ENCODE measurements around the gene PDE4C.

The PDE4C gene

GRCh38 chr19:18197941-18198340 lies 28.3 kb downstream of the PDE4C start:
- Histone ChIP-seq H3K9ac (ENCODE audit: low read depth in 1 of 2, low read length in 2 of 2) (no peak overlapping the region), H3K27me3 (ENCODE audit: control insufficient read depth in 2 of 2, insufficient read depth in 2 of 2, low read length in 2 of 2) (no peaks in the 10 kb centered on the region), H3K27ac (ENCODE audit: low read depth in 2 of 2, low read length in 2 of 2) (no peak overlapping the region), H3K4me1 (ENCODE audit: control insufficient read depth in 2 of 2, insufficient read depth in 2 of 2, low read length in 2 of 2) (peaks cover 16 to 18% of the 10 kb centered on the region in 2 donors), H3K4me3 (ENCODE audit: low read length in 2 of 2) (no peak overlapping the region), H3K36me3 (ENCODE audit: control insufficient read depth in 2 of 2, insufficient read depth in 2 of 2, low read length in 2 of 2) (peaks cover 15 to 23% of the 10 kb centered on the region in 2 donors), H3K9me3 (ENCODE audit: control insufficient read depth in 2 of 2, low read length in 2 of 2) (no peaks in the 10 kb centered on the region)

GRCh38 chr19:18197306-18197705 lies 28.9 kb downstream of the PDE4C start:
- Histone ChIP-seq H3K27ac (ENCODE audit: low read depth in 2 of 2, low read length in 2 of 2) (no peak overlapping the region), H3K27me3 (ENCODE audit: control insufficient read depth in 2 of 2, insufficient read depth in 2 of 2, low read length in 2 of 2) (no peaks in the 10 kb centered on the region), H3K9me3 (ENCODE audit: control insufficient read depth in 2 of 2, low read length in 2 of 2) (no peaks in the 10 kb centered on the region), H3K36me3 (ENCODE audit: control insufficient read depth in 2 of 2, insufficient read depth in 2 of 2, low read length in 2 of 2) (peaks cover 15 to 23% of the 10 kb centered on the region in 2 donors), H3K9ac (ENCODE audit: low read depth in 1 of 2, low read length in 2 of 2) (no peak overlapping the region), H3K4me1 (ENCODE audit: control insufficient read depth in 2 of 2, insufficient read depth in 2 of 2, low read length in 2 of 2) (peaks cover 11 to 13% of the 10 kb centered on the region in 2 donors), H3K4me3 (ENCODE audit: low read length in 2 of 2) (no peak overlapping the region)

DNA sequence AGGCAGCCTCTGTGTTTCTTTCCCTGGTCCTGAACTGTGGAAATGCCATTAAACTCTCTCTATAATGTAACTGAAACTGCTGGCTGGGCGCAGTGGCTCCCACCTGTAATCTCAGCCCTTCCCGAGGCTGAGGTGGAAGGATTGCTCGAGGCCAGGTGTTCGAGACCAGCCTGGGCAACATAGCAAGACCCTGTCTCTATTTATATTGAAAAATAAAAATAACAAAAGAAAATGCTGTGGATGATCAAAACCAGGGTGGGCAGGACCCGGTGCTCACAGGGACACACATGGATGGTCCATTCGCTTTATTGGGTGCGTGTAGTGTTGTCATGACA lies 29.8 kb downstream of the PDE4C start:
- no peaks in the 10 kb centered on the region for H3K27me3 ChIP-seq (ENCODE audit: control insufficient read depth in 2 of 2, insufficient read depth in 2 of 2, low read length in 2 of 2)
- no peak overlapping the region for H3K9ac ChIP-seq (ENCODE audit: low read depth in 1 of 2, low read length in 2 of 2)
- no peak overlapping the region for H3K4me3 ChIP-seq (ENCODE audit: low read length in 2 of 2)
- no peak overlapping the region for H3K27ac ChIP-seq (ENCODE audit: low read depth in 2 of 2, low read length in 2 of 2)
- H3K9me3 ChIP-seq (ENCODE audit: control insufficient read depth in 2 of 2, low read length in 2 of 2), result no peaks in the 10 kb centered on the region
- H3K36me3 ChIP-seq (ENCODE audit: control insufficient read depth in 2 of 2, insufficient read depth in 2 of 2, low read length in 2 of 2), result peaks cover 15 to 23% of the 10 kb centered on the region in 2 donors
- peaks cover 13% of the 10 kb centered on the region in 2 donors for H3K4me1 ChIP-seq (ENCODE audit: control insufficient read depth in 2 of 2, insufficient read depth in 2 of 2, low read length in 2 of 2)

DNA sequence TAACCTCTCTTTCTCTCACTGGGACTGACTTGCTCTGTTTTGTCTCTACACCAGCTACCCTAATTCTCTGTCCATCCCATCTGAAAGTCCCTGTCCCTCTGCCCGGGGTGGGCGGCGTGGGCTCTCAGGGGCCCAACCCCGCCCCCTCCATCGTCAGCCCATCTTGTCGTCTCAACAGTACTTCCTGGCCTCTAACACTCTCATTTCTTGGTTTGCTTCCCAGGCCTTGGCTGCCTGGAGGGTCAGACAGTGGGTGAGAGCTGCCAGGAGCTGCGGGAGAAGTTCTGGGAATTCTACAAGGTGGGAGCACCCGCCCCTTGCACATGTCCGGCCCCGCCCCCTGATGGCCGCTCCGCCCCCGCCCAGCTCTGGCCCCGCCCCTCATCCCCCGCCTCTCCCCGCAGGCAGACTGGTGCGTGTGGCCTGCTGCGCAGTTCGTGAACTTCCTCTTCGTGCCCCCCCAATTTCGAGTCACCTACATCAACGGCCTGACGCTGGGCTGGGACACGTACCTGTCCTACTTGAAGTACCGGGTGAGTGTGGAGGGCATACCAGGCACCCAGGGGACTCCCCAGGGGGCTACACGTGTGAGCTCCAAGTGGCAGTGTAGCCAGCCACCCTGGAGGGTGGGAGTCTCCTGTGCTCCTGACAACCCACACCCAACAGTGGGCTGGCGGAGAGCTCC lies 31.5 kb downstream of the PDE4C start:
- Histone ChIP-seq H3K9me3 (ENCODE audit: control insufficient read depth in 2 of 2, low read length in 2 of 2) (no peaks in the 10 kb centered on the region), H3K27me3 (ENCODE audit: control insufficient read depth in 2 of 2, insufficient read depth in 2 of 2, low read length in 2 of 2) (no peaks in the 10 kb centered on the region), H3K27ac (ENCODE audit: low read depth in 2 of 2, low read length in 2 of 2) (no peak overlapping the region), H3K4me3 (ENCODE audit: low read length in 2 of 2) (peak overlapping the region in 1 of 2 donors; percentile 71), H3K4me1 (ENCODE audit: control insufficient read depth in 2 of 2, insufficient read depth in 2 of 2, low read length in 2 of 2) (peaks cover 13 to 14% of the 10 kb centered on the region in 2 donors), H3K36me3 (ENCODE audit: control insufficient read depth in 2 of 2, insufficient read depth in 2 of 2, low read length in 2 of 2) (peaks cover 15 to 20% of the 10 kb centered on the region in 2 donors), H3K9ac (ENCODE audit: low read depth in 1 of 2, low read length in 2 of 2) (no peak overlapping the region)

DNA sequence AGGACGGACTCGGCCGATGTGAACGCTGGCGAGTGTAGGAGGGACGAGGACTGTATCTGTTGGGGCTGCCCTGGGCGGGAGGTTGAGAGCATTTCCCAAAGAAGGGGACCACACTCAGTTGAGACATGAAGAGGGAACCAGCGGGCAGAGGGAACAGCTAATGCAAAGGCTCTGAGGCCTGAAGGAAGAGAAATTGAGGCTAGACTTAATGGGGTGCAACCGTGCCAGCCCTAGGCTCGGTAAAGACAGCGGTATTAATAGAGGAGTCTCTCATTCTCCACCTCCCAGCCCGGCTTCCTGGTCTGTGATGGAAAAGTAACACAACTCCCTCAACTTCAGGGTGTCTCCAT lies 32.1 kb downstream of the PDE4C start:
- peak overlapping the region in 1 of 2 donors; percentile 71 for H3K4me3 ChIP-seq (ENCODE audit: low read length in 2 of 2)
- peaks cover 13 to 14% of the 10 kb centered on the region in 2 donors for H3K4me1 ChIP-seq (ENCODE audit: control insufficient read depth in 2 of 2, insufficient read depth in 2 of 2, low read length in 2 of 2)
- no peaks in the 10 kb centered on the region for H3K9me3 ChIP-seq (ENCODE audit: control insufficient read depth in 2 of 2, low read length in 2 of 2)
- peak overlapping the region in 1 of 2 donors; percentile 84 for H3K9ac ChIP-seq (ENCODE audit: low read depth in 1 of 2, low read length in 2 of 2)
- no peak overlapping the region for H3K27ac ChIP-seq (ENCODE audit: low read depth in 2 of 2, low read length in 2 of 2)
- H3K27me3 ChIP-seq (ENCODE audit: control insufficient read depth in 2 of 2, insufficient read depth in 2 of 2, low read length in 2 of 2), result no peaks in the 10 kb centered on the region
- peaks cover 15 to 20% of the 10 kb centered on the region in 2 donors for H3K36me3 ChIP-seq (ENCODE audit: control insufficient read depth in 2 of 2, insufficient read depth in 2 of 2, low read length in 2 of 2)

- Histone ChIP-seq H3K4me1 (ENCODE audit: control insufficient read depth in 2 of 2, insufficient read depth in 2 of 2, low read length in 2 of 2) (peaks cover 13 to 14% of the 10 kb centered on the region in 2 donors), H3K27me3 (ENCODE audit: control insufficient read depth in 2 of 2, insufficient read depth in 2 of 2, low read length in 2 of 2) (no peaks in the 10 kb centered on the region), H3K4me3 (ENCODE audit: low read length in 2 of 2) (peak overlapping the region; percentile 71 to 72), H3K9ac (ENCODE audit: low read depth in 1 of 2, low read length in 2 of 2) (peak overlapping the region; percentile 48 to 84), H3K9me3 (ENCODE audit: control insufficient read depth in 2 of 2, low read length in 2 of 2) (no peaks in the 10 kb centered on the region), H3K36me3 (ENCODE audit: control insufficient read depth in 2 of 2, insufficient read depth in 2 of 2, low read length in 2 of 2) (peaks cover 14 to 18% of the 10 kb centered on the region in 2 donors), H3K27ac (ENCODE audit: low read depth in 2 of 2, low read length in 2 of 2) (peak overlapping the region; percentile 71 to 87)
Observed at GRCh38 chr19:18193388-18194180, 32.7 kb downstream of the PDE4C start.

DNA sequence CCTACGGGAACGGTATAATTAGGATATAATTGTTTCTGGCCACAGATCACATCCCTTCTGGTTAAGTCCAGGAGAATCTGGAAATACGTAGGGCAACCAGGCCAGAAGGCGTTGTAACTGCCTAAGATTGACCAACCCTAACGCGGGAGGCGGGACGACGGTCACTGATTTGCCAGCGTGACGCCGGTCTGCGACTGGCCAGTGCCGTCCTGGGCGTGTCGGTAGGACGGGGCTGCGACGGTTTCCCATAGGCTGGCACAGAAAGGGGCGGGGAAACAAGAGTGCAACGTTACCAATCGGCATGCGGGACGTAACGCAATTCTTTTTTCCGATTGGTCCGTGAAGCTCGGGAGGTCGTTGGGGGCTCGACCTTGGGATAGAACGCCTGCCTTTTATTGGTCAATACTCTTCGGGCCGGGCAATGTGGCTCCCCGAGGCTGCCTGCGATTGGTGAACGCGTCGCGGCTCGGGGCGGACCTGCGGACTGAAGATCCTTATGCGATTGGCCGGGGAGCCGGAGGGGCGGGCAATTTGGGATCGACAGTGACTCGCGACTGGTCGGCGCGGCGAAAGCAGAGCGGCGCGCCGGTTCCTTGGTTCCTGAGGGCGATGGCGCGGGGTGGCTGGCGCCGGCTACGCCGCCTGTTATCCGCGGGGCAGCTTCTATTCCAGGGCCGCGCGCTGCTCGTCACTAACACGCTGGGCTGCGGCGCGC lies 33.4 kb downstream of the PDE4C start, which contains the start of gene MPV17L2:
Gene MPV17L2, plus strand, starts transcription at position 546 of the 715 bp plus-strand sequence. Its CDS starts 64 bp downstream, at position 610.
- Histone ChIP-seq H3K27me3 (ENCODE audit: control insufficient read depth in 2 of 2, insufficient read depth in 2 of 2, low read length in 2 of 2) (no peaks in the 10 kb centered on the region), H3K4me3 (ENCODE audit: low read length in 2 of 2) (peak within 1 kb of the TSS; percentile 72 to 88), H3K27ac (ENCODE audit: low read depth in 2 of 2, low read length in 2 of 2) (peak within 1 kb of the TSS; percentile 89 to 94), H3K4me1 (ENCODE audit: control insufficient read depth in 2 of 2, insufficient read depth in 2 of 2, low read length in 2 of 2) (peaks cover 13 to 14% of the 10 kb centered on the region in 2 donors), H3K9me3 (ENCODE audit: control insufficient read depth in 2 of 2, low read length in 2 of 2) (no peaks in the 10 kb centered on the region), H3K9ac (ENCODE audit: low read depth in 1 of 2, low read length in 2 of 2) (peak within 1 kb of the TSS; percentile 84 to 87), H3K36me3 (ENCODE audit: control insufficient read depth in 2 of 2, insufficient read depth in 2 of 2, low read length in 2 of 2) (peaks cover 6 to 11% of the 10 kb centered on the region in 2 donors)

- peaks cover 13 to 14% of the 10 kb centered on the region in 2 donors for H3K4me1 ChIP-seq (ENCODE audit: control insufficient read depth in 2 of 2, insufficient read depth in 2 of 2, low read length in 2 of 2)
- H3K9ac ChIP-seq (ENCODE audit: low read depth in 1 of 2, low read length in 2 of 2), result peak overlapping the region; percentile 63 to 81
- no peaks in the 10 kb centered on the region for H3K9me3 ChIP-seq (ENCODE audit: control insufficient read depth in 2 of 2, low read length in 2 of 2)
- H3K27ac ChIP-seq (ENCODE audit: low read depth in 2 of 2, low read length in 2 of 2), result peak overlapping the region; percentile 89 to 94
- no peaks in the 10 kb centered on the region for H3K27me3 ChIP-seq (ENCODE audit: control insufficient read depth in 2 of 2, insufficient read depth in 2 of 2, low read length in 2 of 2)
- peak overlapping the region; percentile 67 to 88 for H3K4me3 ChIP-seq (ENCODE audit: low read length in 2 of 2)
- H3K36me3 ChIP-seq (ENCODE audit: control insufficient read depth in 2 of 2, insufficient read depth in 2 of 2, low read length in 2 of 2), result peaks cover 2 to 7% of the 10 kb centered on the region in 2 donors
Observed at GRCh38 chr19:18191640-18192062, 34.6 kb downstream of the PDE4C start.

- no peaks in the 10 kb centered on the region for H3K36me3 ChIP-seq (ENCODE audit: control insufficient read depth in 2 of 2, insufficient read depth in 2 of 2, low read length in 2 of 2)
- peaks cover 13 to 14% of the 10 kb centered on the region in 2 donors for H3K4me1 ChIP-seq (ENCODE audit: control insufficient read depth in 2 of 2, insufficient read depth in 2 of 2, low read length in 2 of 2)
- H3K27ac ChIP-seq (ENCODE audit: low read depth in 2 of 2, low read length in 2 of 2), result no peak overlapping the region
- H3K9ac ChIP-seq (ENCODE audit: low read depth in 1 of 2, low read length in 2 of 2), result no peak overlapping the region
- no peak overlapping the region for H3K4me3 ChIP-seq (ENCODE audit: low read length in 2 of 2)
- no peaks in the 10 kb centered on the region for H3K27me3 ChIP-seq (ENCODE audit: control insufficient read depth in 2 of 2, insufficient read depth in 2 of 2, low read length in 2 of 2)
- no peaks in the 10 kb centered on the region for H3K9me3 ChIP-seq (ENCODE audit: control insufficient read depth in 2 of 2, low read length in 2 of 2)
Observed at GRCh38 chr19:18190278-18190677, 36.0 kb downstream of the PDE4C start.

GRCh38 chr19:18185538-18185937 lies 40.7 kb downstream of the PDE4C start:
- Histone ChIP-seq H3K27me3 (ENCODE audit: control insufficient read depth in 2 of 2, insufficient read depth in 2 of 2, low read length in 2 of 2) (no peaks in the 10 kb centered on the region), H3K36me3 (ENCODE audit: control insufficient read depth in 2 of 2, insufficient read depth in 2 of 2, low read length in 2 of 2) (no peaks in the 10 kb centered on the region), H3K9ac (ENCODE audit: low read depth in 1 of 2, low read length in 2 of 2) (no peak overlapping the region), H3K9me3 (ENCODE audit: control insufficient read depth in 2 of 2, low read length in 2 of 2) (no peaks in the 10 kb centered on the region), H3K27ac (ENCODE audit: low read depth in 2 of 2, low read length in 2 of 2) (no peak overlapping the region), H3K4me1 (ENCODE audit: control insufficient read depth in 2 of 2, insufficient read depth in 2 of 2, low read length in 2 of 2) (peaks cover 0 to 3% of the 10 kb centered on the region in 2 donors), H3K4me3 (ENCODE audit: low read length in 2 of 2) (no peak overlapping the region)
